ENCODE data around the gene KLHL42. TPM values are rescaled to one million over a fixed set of nuclear protein-coding genes. Genes with fewer than 3 reads are reported as not detected.

Gene KLHL42
- total and polyA plus RNA-seq, 2 experiments from 2014 or later = 13.6 to 24.8 TPM

DNA sequence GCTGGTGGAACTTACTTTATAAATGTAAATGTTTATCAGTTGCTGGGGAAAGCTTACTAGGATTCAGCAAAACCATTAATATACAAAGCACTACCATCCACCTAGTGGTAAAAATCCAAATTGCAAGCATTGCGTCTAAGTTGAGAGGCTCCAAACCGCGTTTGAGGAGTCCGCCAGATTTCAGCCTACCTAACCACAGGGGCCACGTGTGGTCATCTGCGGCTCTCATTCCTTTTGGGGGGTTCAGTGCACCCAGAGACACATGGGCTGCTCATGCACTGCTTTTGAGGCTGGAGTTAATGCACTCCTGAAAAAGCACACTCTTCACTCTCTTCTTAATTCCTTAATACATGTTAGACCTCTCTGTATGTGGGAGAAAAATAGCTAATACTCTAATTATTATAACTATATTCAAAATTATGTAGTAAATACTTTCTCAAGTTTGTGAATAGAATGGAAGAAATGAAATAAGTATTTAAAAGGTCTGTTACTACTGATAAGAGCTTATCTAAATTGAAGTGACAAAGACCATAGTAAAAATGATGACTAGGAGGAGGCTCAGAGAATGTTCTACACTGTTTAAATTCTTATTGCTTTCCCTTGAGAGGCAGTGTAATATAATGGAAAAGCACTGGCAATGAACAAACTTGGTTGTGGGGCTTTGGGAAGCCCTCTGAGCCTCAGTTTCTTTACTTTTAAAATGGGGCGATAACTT, 41.4 kb downstream of the KLHL42 start:
- H4K20me1 ChIP-seq (ENCODE audit: insufficient read depth) = no peaks in the 10 kb centered on the region
- peaks cover 14% of the 10 kb centered on the region for H3F3A ChIP-seq (ENCODE audit: insufficient read depth)
- H3K36me3 ChIP-seq (ENCODE audit: low read depth) = no peaks in the 10 kb centered on the region
- peak overlapping the region; percentile 68 for H3K4me2 ChIP-seq (ENCODE audit: unreplicated experiment)
- H3K4me3 ChIP-seq = peak overlapping the region; percentile 38; the same call in 1 of the 2 replicates
- H3K27ac ChIP-seq = peak overlapping the region; percentile 43
- 16 to 17% methylated on average over 7 of the region's 7 CpGs for WGBS, 2 experiments (ENCODE audit: low coverage in 1 of 2, low lambda C conversion rate in 2 of 2, missing lambda C conversion rate in 2 of 2)
- no peaks in the 10 kb centered on the region for H3K9me2 ChIP-seq (ENCODE audit: insufficient read depth)
- H3K27me3 ChIP-seq (replicated peaks; ENCODE audit: insufficient read depth) = no peaks in the 10 kb centered on the region
- TF ChIP-seq EZH2phosphoT487 (IDR thresholded peaks at IDR 0.05; ENCODE audit: insufficient read depth, low read depth) = no peak
- TF ChIP-seq EZH2 (IDR thresholded peaks at IDR 0.05; ENCODE audit: insufficient read depth, poor library complexity, severe bottlenecking) = no peak
- peak; percentile 79 for DNase-seq
- H2AFZ ChIP-seq = peak overlapping the region; percentile 36; the same call in 1 of the 2 replicates
- H3K9ac ChIP-seq = peak overlapping the region; percentile 19; the same call in 1 of the 2 replicates
- peaks cover 21% of the 10 kb centered on the region for H3K4me1 ChIP-seq (ENCODE audit: insufficient read depth)
- in situ Hi-C loops (cut with MboI) = no loop called here
- H3K79me2 ChIP-seq (ENCODE audit: insufficient read depth) = no peaks in the 10 kb centered on the region
- no peaks in the 10 kb centered on the region for H3K9me3 ChIP-seq (ENCODE audit: low read depth)

- WGBS, 2 experiments (ENCODE audit: low coverage in 1 of 2, low lambda C conversion rate in 2 of 2, missing lambda C conversion rate in 2 of 2) = 67 to 68% methylated on average over 9 of the region's 9 CpGs
- H3K9ac ChIP-seq = no peak overlapping the region
- in situ Hi-C loops (cut with MboI) = no loop called here
- DNase-seq = peak; percentile 94
- peaks cover 14% of the 10 kb centered on the region for H3F3A ChIP-seq (ENCODE audit: insufficient read depth)
- no peaks in the 10 kb centered on the region for H4K20me1 ChIP-seq (ENCODE audit: insufficient read depth)
- H2AFZ ChIP-seq = no peak overlapping the region
- H3K9me3 ChIP-seq (ENCODE audit: low read depth) = no peaks in the 10 kb centered on the region
- H3K4me2 ChIP-seq (ENCODE audit: unreplicated experiment) = peak overlapping the region; percentile 68
- H3K4me1 ChIP-seq (ENCODE audit: insufficient read depth) = peaks cover 21% of the 10 kb centered on the region
- H3K27me3 ChIP-seq (replicated peaks; ENCODE audit: insufficient read depth) = no peaks in the 10 kb centered on the region
- TF ChIP-seq EZH2 (IDR thresholded peaks at IDR 0.05; ENCODE audit: insufficient read depth, poor library complexity, severe bottlenecking) (no peak), EZH2phosphoT487 (IDR thresholded peaks at IDR 0.05; ENCODE audit: insufficient read depth, low read depth) (no peak)
- H3K36me3 ChIP-seq (ENCODE audit: low read depth) = no peaks in the 10 kb centered on the region
- H3K27ac ChIP-seq = peak overlapping the region; percentile 43
- no peaks in the 10 kb centered on the region for H3K9me2 ChIP-seq (ENCODE audit: insufficient read depth)
- H3K79me2 ChIP-seq (ENCODE audit: insufficient read depth) = no peaks in the 10 kb centered on the region
- H3K4me3 ChIP-seq = no peak overlapping the region
These were observed 42.2 kb downstream of the KLHL42 start for GRCh38 chr12:27822076-27822712.

DNA sequence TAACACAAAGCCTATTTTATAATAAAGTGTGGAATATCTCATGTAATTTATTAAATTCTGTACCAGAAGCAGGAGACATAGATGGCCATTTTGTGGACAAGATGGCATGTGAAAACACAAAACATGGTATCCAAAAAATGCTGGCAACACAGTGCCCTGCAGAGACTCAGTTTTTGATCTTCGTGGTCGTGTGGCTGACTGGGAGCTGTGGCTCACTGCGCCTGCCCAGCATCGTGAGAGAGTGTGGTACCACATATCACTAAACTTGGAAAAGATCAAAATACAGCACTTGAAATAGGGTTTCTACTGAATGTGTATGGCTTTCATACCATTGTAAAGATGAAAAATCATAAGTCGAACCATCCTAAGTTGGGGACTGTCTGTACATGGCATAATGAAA, 43.0 kb downstream of the KLHL42 start:
- H3K4me1 ChIP-seq (ENCODE audit: insufficient read depth) = peaks cover 23% of the 10 kb centered on the region
- H3K4me2 ChIP-seq (ENCODE audit: unreplicated experiment) = no peak overlapping the region
- DNase-seq = no peak
- H3K27ac ChIP-seq = no peak overlapping the region
- no peaks in the 10 kb centered on the region for H3K9me2 ChIP-seq (ENCODE audit: insufficient read depth)
- no peak overlapping the region for H3K9ac ChIP-seq
- H4K20me1 ChIP-seq (ENCODE audit: insufficient read depth) = no peaks in the 10 kb centered on the region
- no peak overlapping the region for H3K4me3 ChIP-seq
- 73 to 74% methylated on average over 5 of the region's 5 CpGs for WGBS, 2 experiments (ENCODE audit: low coverage in 1 of 2, low lambda C conversion rate in 2 of 2, missing lambda C conversion rate in 2 of 2)
- peaks cover 18% of the 10 kb centered on the region for H3F3A ChIP-seq (ENCODE audit: insufficient read depth)
- no peak for TF ChIP-seq EZH2phosphoT487 (IDR thresholded peaks at IDR 0.05; ENCODE audit: insufficient read depth, low read depth)
- no peak for TF ChIP-seq EZH2 (IDR thresholded peaks at IDR 0.05; ENCODE audit: insufficient read depth, poor library complexity, severe bottlenecking)
- no peaks in the 10 kb centered on the region for H3K79me2 ChIP-seq (ENCODE audit: insufficient read depth)
- in situ Hi-C loops (cut with MboI) = no loop called here
- no peaks in the 10 kb centered on the region for H3K9me3 ChIP-seq (ENCODE audit: low read depth)
- no peaks in the 10 kb centered on the region for H3K27me3 ChIP-seq (replicated peaks; ENCODE audit: insufficient read depth)
- H3K36me3 ChIP-seq (ENCODE audit: low read depth) = no peaks in the 10 kb centered on the region
- no peak overlapping the region for H2AFZ ChIP-seq

DNA sequence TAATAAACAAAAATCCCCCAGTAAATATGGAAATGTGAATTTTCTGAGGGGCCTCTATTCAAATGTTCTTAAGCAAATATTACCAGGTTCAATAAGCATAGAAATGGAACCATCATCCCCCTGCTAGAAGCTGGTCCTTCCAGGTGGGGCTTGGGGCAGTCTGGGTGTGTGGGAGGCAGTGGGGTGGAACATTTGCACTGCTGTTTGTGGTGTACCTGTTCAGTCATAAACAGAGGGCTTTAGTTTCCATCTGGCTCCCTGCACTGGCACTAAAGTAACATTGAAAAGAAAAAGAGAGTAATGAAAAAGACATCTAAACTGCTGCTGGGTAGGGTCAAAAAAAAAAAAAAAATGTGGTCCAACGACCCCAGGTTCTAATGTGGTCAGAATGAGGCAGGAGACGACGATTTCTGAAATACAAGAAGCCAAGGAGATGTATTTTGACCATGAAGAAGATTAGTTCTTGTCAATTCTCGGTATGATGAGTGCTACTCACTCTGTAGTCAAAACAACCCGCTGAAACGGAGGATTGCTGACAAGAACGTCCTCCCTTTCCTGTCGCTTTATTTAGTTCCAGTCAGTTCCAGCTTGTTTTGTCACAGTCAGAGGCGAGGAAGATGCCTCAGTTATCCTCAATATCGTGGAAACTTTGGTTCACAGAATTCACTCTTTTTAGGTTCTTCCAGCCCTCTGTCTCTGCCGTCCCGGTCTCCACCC, 44.3 kb downstream of the KLHL42 start:
- H3K9me2 ChIP-seq (ENCODE audit: insufficient read depth) = no peaks in the 10 kb centered on the region
- no peak overlapping the region for H3K4me3 ChIP-seq
- H3K27ac ChIP-seq = no peak overlapping the region
- peaks cover 22% of the 10 kb centered on the region for H3F3A ChIP-seq (ENCODE audit: insufficient read depth)
- no peak overlapping the region for H3K4me2 ChIP-seq (ENCODE audit: unreplicated experiment)
- H3K79me2 ChIP-seq (ENCODE audit: insufficient read depth) = no peaks in the 10 kb centered on the region
- H3K36me3 ChIP-seq (ENCODE audit: low read depth) = no peaks in the 10 kb centered on the region
- 69 to 82% methylated on average over 12 of the region's 12 CpGs for WGBS, 2 experiments (ENCODE audit: low coverage in 1 of 2, low lambda C conversion rate in 2 of 2, missing lambda C conversion rate in 2 of 2)
- H4K20me1 ChIP-seq (ENCODE audit: insufficient read depth) = no peaks in the 10 kb centered on the region
- H3K4me1 ChIP-seq (ENCODE audit: insufficient read depth) = peaks cover 30% of the 10 kb centered on the region
- H2AFZ ChIP-seq = no peak overlapping the region
- in situ Hi-C loops (cut with MboI) = no loop called here
- no peaks in the 10 kb centered on the region for H3K9me3 ChIP-seq (ENCODE audit: low read depth)
- TF ChIP-seq EZH2phosphoT487 (IDR thresholded peaks at IDR 0.05; ENCODE audit: insufficient read depth, low read depth) (no peak), EZH2 (IDR thresholded peaks at IDR 0.05; ENCODE audit: insufficient read depth, poor library complexity, severe bottlenecking) (no peak)
- H3K9ac ChIP-seq = no peak overlapping the region
- no peaks in the 10 kb centered on the region for H3K27me3 ChIP-seq (replicated peaks; ENCODE audit: insufficient read depth)
- no peak for DNase-seq
